GM23248 (cell line): Measurements from ENCODE around the gene MGST3.

Experiments used
- EZH2 ChIP-seq: fragments of 200-600 bp; sonication (generic); IDR thresholded peaks from 2 replicates; pipeline ENCODE4 v1.6.1; 2018; ENCODE audit warnings: antibody characterized with exemption, mild to moderate bottlenecking; ENCODE audit not compliant: insufficient read depth, poor library complexity, severe bottlenecking
- EZH2phosphoT487 ChIP-seq: fragments of 200-600 bp; sonication (generic); IDR thresholded peaks from 2 replicates; pipeline ENCODE4 v1.6.1; 2018; ENCODE audit warnings: antibody characterized with exemption, moderate library complexity, mild to moderate bottlenecking, low read depth; ENCODE audit not compliant: insufficient read depth

- TF ChIP-seq EZH2 (no peak), EZH2phosphoT487 (no peak)
These were observed 14.8 kb downstream of the MGST3 start for GRCh38 chr1:165645654-165646366.
